ENCODE results near the gene SNCAIP.

DNA sequence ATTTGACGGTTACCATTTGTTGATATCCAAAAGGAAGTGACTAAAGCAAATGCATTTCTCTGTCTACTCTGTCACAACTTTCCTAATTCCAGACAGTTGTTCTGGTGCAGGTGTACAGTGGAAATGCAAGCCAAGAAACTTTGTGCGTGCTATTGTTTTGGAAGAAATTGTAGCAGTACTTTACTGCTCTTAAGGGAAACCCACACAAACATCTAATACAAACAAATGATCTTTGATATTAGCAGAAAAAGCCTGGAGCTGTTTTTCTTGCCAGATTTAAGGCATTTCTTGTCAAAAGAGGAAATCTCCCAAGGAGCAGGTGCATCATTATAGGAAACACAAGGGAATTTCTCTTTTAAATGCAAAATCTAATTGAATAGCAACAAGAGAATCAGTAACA lies 2.0 kb downstream of the SNCAIP start:
- TF ChIP-seq CTCF (IDR thresholded peaks at IDR 0.05), result no peak
- no peak for TF ChIP-seq POLR2A (IDR thresholded peaks at IDR 0.05)

All from adrenal gland (tissue), 5 donors.